NCI-H2029 (cell line): ENCODE results near the gene SLC20A1.

Experiments
- DNase-seq: peaks from one replicate; lab custom pipeline; 2025; lab: John Stamatoyannopoulos, UW

The SLC20A1 gene

GRCh38 chr2:112709703-112710102 is 64.0 kb downstream of the SLC20A1 start:
- DNase-seq, result no peak

- no peak for DNase-seq
Measured at GRCh38 chr2:112710956-112711750, 65.4 kb downstream of the SLC20A1 start.

GRCh38 chr2:112712465-112712864 is 66.7 kb downstream of the SLC20A1 start:
- no peak for DNase-seq

DNA sequence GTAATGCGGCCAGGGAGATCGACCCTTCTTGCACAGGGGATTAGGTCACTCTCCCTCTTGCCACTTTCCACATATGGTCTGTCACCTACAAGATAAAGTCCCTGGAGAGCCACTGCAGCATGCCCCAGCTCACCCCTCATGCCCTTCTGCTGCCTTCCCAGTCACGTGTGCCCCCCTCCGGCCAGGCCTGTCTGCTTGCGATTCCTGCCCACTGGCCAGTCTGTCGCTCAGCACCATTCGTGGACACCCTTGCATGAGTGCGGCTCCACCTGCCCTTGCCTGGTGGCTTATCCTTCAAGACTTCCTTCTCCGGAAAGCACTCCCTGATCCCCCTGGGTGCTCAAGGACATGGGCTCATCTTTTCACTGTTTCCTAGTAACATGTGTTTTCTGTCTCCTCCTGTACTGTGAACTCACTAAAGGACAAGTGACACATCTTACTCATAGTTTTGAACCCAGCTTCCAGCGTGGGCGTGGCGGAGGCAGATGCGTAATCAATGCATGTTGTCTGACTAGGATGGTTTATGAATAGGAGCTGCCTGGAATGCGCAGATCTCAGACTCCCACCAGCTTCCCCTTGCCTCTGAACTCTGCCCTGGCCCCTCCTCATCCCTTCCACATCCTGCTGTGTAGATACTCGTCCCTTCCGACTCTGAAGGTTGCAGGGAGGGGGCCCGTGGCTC is 67.3 kb downstream of the SLC20A1 start:
- DNase-seq, result no peak
